Activated CD4-positive, alpha-beta T cell treated with anti-CD3 and anti-CD28 coated beads, Interleukin-2, Interleukin-6, amounts not matched to agents 100 ng/mL and 50 ng/mL, durations not matched to agents 16 hours and 8 hours (primary cell): Measurements from ENCODE around the gene SDSL.

ENCODE experiments used
- DNase-seq: peaks from one replicate; pipeline ENCODE4 v3.0.0-alpha.2; 2020

The SDSL gene

DNA sequence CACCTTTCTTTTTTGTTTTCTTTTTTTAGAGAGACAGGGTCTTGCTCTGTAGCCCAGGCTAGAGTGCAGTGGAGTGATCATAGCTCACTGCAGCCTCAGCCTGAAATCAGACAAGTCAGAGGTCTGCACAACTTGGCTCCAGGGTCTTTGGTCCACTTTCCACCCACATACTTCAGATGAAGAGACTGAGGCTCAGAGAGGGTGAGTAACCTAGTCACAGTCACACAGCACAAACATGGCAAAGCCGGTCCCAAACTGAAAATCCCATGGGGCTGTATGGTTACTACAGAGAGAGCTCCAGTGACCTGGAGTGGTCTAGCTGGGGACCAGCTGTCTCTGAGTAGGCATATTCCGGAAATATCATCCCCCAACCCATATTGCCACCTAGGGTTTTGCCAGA, 30.3 kb downstream of the SDSL start:
- DNase-seq: no peak

DNA sequence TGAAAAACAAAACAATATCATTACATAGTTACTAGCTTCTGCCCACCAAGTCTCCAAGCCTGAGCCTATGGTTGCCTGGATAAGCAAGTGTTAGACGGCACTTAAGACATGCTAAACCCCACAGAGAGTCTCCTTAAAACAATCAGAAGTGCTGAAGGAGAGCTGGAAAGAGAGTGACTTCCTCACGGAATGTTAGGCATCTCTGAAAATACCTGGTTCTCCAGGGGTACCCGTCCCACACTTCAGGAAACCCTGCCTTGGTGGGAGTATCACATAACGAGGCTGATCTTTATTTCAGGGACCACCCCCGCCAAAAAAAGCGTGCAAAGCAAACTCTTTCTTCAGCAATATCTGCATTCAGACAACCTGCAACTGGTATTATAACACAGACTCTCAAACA, 31.1 kb downstream of the SDSL start:
- no peak for DNase-seq

DNA sequence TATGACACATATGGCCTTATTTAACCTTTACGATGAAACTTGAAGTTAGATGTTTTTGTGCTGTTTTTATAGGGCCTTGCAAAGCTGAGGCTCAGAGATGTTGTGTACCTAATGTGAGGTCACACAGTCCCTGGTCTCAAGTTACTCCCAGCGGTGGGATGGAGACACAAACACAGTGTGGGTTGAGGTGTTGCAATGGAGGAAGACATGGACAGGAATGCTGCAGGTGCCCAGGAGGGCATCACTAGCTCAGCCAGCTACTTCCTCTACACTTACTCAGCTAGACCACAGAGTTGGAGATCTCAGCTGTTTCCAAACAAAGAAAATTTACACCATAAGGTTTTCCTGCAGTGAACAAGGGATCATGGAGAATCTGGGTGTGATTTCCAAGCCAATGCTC, 34.0 kb downstream of the SDSL start:
- no peak for DNase-seq

DNA sequence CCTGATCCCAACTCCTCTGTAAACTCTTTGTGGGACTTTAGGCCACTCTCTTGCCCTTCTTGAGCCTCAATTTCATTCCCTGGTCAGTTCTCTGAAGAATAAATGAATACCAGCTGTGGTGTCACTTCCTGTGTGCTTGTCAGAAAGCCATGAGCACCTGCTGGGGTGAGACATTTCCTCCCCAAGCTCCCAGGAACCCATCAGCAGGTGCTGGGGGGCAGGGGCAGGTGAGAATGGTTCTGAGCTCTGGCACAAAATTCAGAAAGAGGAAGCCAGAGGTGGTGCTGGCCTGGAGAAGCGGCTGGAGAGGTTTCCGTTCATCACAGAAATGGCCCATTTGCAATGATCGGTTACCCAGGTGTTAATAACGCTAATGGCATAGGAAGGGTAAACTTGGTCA, 34.6 kb downstream of the SDSL start:
- DNase-seq: no peak

DNA sequence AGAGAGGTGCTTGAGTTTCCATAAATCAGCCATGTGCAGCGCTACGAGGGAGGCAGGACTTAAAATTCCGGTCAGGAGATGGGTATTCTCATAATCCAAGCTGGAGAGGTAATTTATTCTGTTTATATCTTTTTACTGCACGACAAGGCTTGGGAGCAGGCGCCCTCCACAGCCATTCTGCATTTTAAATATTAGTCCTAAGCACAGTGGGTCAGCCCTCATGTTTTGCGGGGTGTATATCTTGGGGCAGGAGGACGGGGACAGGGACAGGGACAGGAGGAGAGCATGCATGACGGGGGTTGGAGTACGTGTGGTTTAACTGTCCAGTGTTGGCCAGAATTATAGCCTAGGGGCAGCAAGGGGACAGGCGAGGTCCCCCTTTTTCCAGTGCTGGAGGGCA, 35.0 kb downstream of the SDSL start:
- DNase-seq: no peak

DNA sequence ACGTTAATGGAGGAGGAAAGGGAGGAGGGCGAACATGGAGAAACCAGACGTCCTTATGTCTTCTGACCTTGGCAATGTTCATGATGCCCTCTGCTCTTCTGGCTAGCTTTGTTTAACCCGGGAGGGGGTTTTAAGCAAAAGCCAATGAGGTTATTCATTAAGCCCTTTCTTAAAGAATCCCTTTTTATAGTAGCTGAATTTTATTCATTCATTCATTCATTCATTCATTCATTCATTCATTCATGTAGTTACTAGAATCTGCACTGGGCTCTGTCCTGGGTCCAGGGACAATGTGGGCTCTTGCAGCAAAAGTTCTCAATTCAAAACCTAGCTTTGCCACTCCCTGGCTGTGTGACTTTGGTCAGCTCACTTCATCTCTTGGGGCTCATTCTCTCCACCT, 35.5 kb downstream of the SDSL start:
- no peak for DNase-seq

DNA sequence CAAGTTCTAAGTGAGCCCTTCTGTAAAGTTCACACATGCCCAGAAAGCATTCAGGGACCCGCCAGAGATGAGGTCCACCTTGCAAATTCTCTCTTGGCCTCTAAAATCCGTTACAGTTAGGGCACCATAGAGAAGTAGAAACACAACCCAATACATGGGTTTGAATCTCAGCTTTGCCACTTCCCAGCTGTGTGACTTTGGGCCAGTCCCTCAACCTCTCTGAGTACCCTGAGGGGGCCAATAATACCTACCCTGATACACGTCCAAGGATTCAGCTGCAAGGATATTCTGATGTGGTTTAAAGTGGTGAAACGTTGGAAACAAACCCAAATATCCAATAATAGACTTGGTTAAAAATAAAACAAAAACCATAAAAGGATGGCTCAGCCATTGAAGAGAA, 37.8 kb downstream of the SDSL start:
- DNase-seq: no peak

DNA sequence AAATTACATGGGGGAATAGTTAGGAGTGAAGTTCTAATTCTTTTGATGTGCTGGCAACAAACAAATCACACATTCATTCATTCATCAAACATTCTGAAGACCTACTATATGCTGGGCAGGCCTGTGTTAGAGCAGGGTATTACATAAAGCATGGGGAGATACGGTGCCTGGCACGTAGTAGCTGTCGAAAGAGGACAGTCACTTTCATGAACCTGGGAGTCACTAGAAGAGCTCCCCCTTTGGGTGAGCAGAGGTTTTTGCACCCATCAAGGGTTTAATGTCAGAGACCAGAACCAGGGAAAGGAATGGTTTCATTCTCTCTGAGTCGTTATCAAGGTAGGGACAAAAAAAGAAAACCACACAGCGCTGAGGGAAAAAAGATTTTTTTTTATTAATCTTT, 39.5 kb downstream of the SDSL start:
- peak; percentile 42 for DNase-seq

DNA sequence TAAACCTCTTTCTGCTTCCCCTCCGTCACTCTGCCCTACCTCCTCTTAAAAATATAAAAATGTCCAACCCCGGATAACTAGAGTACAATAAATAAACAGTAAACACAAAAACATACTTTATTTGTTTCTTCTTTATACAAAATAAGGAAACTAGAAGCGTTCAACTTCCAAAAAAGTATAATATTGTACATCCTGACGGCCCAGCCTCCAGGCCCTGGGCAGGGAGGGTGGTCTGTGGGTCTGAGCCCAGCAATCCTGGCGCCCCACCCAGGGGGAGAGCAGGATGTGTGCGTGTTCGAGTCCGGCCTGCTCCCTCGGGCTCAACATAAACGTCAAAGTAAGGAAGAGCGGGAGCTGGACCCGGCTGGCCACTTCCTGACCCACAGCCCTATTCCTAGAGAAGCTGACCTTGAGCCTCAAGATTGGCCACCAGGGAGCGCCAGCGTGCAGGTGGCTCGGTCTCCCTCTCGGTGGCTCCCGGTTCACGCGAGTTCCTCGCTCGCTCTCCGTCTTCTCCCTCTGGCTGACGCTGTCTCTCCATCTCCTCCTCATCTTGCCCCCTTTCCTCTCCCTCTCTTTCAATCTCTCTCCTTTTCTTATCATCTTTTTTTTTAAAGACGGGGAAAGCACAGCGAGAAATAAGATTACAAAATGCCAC, 40.1 kb downstream of the SDSL start:
- DNase-seq: peak; percentile 75

DNA sequence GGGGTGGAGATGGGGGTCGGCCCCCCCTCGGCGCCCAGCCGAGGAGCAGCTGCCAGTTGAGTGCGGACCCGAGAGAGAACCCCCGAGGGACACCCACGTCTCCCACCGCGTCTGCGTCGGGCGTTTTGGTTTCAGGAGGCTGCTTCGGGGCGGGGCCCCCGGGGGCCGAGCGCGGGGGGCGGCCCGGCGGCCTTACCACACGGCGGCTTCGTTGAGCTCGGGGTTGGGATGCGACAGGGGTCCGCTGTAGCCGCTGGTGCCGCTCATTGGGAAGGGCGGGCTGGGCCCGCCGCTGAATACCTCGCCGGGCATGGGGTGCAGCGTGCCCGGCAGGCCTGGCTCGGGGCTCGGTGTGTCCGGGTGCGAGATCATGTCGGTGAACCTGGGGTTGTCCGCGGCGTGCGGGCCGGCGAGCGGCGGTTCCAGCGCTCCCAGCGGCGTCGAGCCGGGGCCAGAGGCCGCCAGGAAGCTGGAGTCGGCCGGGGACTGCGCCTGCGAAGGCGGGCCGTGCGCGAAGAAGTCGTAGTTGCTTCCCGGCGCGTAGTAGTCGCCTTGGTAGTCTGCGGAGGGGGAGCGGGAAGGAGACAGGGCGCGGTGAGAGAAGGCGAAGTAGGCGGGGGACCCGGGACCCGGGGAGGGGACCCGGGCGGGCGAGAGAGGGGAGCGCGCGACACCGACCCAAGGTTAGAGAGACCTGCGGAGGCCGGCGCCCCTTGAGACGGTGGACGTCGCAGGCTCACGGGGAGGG, 41.0 kb downstream of the SDSL start:
- DNase-seq: no peak

DNA sequence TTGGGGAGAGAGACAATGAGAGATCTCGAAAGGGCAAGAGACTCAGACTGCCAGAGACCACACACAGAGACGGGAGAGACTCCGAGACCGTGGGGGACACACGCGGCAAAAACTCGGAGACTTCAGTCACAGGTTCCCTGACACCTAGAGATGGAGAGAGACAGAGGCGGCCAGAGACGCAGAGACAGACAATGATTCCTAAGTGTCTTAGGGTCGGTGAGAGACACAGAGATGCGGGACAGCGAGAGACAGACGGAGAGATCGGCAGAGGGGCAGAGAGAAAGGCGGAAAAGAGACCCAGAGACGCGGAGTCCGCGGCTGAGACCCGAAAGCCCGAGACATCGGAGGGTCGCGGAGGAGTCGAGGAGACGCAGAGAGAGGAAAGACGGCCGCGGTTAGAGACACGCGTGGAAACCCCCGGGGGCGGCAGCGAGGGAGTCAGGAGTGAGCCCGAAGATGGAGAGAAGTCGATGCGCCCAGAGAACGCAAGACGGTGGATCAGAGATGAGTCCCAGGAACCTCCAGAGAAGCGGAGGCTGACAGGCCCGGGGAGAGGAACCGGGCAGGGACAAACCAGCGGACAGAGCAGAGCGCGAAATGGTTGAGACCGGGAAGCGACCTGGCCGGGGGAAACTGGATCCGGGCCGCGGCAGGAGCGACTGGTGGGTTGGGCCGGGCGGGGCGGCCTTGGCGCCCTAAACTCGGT, 41.7 kb downstream of the SDSL start:
- no peak for DNase-seq

DNA sequence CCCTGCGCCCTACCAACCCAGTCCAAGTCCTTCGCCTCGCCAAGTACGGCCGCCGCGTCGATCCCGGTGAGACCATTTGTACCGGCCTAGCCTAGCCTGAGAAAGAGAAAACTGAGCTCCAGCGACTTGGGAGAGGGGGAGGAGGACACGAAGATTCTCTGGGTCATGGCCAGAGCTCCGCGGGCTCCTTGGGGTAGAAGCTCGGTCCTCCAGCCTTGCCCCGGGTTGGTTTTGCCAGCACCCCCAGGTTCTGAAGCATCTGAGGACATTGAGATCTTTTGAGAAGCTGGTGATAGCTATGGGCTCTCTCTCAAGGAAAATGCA, 42.2 kb downstream of the SDSL start:
- DNase-seq: no peak

DNA sequence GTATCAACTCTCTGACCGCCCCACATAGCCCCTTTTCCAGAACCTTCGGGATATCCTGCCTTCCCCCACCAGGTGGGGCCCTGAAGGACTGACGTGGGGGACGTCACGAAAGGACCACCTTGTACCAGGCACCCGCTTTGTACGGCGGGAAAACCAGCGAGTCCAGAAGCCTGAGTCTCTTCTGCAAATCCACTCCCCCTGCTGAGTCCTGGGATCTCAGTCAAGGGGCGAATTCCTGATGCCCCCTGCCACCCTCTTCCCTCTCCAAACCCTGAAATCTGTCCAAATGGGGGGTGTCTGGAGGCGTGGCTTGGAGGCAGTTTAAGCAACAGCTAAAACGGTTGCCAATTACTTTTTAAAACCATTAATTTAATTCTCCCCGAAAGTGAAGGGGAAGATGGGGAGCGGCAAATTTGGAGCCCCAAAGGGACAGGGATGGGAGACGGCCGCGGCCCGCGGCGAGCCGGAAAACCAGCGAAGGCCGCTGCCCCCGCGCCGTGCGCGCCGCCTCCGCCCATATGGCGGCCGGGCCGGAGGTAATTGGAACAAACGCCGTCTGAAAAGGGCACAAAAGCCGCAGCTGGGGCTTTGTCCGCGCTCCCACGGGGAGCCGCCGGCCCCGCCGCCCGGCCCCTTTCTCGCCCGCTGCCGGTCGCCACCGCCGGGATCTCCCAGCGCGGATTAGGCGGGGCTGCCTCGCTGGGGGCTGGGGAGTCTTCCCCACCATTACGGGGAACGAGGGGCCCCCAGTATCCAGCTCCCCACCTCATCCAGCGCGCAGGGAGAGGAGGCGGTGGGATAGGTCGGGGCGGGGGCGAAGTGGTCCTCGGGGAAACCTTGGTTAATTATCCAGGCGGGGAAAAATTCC, 42.9 kb downstream of the SDSL start:
- no peak for DNase-seq

DNA sequence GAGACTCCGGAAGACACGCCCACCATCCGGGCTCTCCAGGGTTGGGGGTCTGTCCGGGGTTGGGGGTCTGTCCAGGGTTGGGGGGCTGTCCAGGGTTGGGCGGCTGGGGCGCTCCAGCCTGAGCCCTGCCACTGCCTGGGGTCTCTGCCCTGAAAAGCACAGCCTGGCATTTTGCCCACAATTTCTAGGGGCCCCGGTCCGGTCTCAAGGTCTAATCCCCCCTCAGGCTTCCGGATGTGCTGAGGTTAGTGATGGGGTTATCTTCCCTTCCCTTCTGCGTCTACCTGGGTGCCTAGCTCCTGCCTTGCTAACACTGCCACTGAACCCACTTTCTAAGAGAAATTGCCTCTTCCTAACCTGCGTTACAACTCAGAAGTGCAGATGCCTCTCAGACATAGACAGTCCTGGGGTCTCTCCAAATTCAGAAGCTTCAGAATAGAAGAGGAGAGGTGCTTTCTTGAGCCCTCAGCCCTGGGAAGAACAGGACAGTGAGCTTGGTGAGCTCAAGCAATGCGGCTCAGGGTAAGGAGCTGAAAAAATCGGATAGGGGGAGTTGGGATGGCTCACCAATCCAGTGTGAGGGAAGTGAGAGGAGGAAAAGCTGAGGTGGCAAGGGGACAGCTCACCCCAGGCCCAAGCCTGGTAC, 43.8 kb downstream of the SDSL start:
- DNase-seq: no peak

DNA sequence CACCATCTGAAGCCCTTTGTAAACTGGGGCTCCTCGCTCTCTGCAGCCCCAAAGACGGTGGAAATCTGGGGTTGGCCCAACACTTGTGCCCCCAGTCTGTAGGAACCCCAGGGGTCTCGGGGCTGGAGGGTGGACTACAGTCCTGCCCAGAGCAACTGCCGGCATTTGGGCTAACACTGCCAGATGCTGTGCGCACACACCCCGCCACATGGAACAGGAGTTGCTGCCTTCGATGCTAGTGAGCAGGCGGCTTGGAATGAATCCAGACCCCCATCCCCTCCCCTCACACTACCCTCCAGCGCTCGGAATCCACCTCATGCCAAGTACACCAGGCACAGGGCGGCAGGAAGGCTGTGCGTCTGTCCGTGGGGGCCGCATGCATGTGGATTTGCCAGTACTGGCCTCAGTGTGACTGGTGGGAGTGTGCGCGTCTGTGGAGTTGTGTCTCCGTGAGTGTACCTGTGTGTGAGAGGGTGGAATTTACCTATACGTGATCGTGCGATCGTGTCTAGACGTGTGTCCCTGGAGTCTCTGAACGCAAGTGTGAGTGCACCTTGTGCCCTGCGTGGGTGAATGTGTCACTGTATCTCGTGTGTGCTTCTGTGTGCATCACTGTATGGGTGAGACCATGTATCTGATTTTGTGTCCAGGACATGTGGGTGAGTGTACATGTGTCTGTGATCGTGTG, 44.4 kb downstream of the SDSL start:
- no peak for DNase-seq

DNA sequence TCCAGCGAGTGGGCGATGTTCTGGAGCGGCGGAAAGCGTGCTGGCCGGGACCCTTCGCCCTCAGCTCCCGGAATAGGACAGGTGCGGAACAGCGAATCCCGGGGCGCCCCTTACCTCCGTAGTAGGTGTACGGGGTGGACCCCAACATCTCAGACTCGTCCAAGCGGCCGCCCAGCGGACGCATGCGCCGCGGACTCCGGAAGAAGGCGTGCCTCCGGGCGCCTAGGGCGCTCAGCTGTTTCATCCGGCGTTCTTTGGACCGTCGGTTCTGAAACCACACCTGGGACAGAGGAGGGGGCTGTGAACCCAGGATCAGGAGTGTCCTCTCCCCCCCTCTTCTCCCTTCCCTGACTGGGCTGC, 44.9 kb downstream of the SDSL start:
- DNase-seq: no peak

DNA sequence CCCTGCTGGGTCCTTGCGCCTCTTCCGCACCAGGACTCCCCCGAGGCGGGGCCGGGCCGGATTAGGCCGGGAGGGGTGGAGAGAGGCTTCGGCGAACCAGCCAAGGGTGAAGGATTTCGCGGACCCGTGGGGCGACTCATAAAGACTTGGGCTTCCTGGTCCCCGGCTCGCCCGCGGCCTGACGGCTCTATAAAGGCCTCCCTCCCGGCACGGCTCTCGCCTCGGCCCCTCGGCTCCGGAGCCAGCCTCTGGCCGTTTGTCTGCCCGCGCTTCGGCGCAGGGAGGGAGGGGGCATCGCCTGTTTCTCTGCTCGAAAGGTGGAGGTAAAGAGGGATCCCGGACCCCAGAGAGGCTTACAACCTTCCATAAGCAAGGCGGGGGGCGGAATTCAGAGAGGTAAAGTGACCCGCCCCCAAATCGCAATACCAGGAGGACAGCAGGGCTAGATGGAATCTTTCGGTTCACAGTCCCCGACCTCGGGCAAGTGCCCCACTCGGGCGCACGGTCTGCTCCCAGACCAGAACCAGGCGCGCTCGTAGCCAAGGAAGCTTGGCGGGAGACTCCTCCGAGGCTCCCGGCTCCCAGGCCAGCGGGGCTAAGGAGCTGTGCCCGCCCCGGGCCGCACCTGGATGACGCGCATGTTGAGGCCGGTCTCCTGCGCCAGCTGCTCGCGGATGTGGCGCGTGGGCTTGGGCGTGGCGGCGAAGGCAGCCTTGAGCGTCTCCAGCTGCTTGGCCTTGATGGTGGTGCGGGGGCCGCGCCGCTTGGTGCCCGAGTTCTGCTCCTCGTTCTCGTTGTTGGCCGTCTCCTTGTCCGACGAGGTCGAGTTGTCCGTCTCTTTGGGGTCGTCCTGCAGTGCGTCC, 45.6 kb downstream of the SDSL start:
- DNase-seq: no peak

DNA sequence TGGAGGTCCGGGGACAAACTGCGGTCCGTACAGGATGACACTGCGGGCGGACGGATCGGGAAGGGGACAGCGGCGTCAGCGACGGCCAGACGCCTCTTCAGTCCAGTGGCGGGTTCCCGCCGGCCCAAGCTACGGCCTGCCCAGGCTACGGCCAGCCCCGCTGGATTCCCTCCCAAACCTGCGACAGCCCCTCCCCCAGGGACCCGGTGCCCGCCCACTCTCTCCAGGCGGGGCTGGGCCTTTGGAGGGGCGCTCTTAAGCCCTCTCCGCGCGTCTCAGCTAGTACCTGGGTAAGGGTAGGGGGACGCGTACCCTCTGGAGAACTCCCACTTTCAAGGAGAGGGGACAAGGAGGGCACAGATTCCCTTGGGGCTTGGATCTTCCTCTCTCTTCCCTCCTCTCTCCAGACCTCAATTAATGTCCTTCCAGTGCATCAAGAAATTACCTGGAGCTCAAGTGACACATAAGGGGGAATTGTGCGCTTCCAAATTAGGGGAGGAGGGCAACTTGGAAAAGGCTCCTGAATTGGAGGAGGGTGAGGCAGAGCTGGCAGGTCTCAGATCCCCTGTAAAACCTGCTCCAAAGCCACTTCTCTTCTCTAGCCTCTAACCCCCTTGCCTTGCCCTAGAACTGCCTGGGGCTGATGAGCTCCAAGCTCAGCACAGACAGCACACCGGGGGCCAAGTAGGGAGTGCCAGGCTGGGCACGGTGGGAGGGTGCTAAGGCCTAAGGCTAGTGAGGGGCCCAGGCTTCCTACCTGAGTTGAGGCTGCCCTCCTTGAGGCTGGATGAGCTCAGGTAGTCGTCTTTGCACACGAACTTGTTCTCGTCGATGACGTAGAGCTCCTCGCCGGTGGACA, 46.4 kb downstream of the SDSL start:
- no peak for DNase-seq

DNA sequence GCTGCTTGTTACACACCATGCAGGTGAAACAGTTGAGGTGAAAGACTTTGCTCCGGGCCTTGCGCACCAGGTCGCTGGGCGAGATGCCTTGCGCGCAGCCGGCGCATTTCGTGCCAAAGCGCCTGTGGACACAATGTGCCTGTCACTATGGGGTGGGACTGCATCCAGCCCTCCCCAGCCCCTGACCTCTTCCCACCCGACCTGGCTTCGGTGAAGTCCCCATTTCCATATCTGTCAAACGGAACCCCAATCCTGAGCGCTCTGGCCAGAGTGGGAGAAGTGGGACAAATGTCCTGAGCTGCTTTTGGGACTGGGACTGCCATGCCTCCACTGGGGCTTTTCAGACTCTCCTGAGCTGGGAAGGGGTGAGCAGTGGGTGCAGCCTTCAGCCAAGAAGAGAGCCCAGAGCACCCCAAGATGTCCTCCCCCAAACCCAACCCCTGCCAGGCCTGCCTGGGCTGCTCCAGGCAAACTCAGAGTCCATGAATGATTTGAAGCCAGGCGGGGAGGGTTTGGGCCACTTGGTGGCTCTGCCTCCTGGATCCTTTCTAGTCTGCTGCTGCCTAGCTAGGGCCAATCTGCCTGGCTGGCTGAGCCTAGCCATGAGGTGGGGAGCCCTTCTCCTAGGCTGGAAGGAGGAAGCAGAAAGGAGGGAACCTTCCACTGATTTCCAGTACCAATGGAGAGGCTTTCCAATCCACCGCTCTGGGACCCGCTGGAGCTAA, 47.2 kb downstream of the SDSL start:
- no peak for DNase-seq
